HepG2 (cell line): ENCODE measurements around the gene YKT6. TPM values are rescaled to one million over a fixed set of nuclear protein-coding genes. Genes with fewer than 3 reads are reported as not detected.

ENCODE experiments used
- ATAC-seq: fragments of 200-7000 bp; cut with Tn5 transposase; 3 replicates; pipeline ENCODE4 v1.9.1; 2020; ENCODE audit warnings: mild to moderate bottlenecking, moderate library complexity
- BruUV-seq: library from RNA; stranded (reverse); fragments of 400-500 nt; replicated peaks from 2 replicates; lab custom pipeline; 2021; lab: Mats Ljungman, UMichigan
- CTCF ChIA-PET: fragments of 300-600 bp; formaldehyde crosslinking; extraction: SDS; loops from one replicate; lab custom pipeline; 2021; ENCODE audit warnings: low total read pairs, inconsistent platforms, low intra/inter-chr PET ratio; lab: Yijun Ruan, JAX
- POLR2A ChIA-PET: fragments of 350-600 bp; sonication (Branson Sonifier 250); formaldehyde crosslinking; loops from one replicate; lab custom pipeline; 2020; ENCODE audit warnings: antibody characterized with exemption, inconsistent platforms; lab: Yijun Ruan, JAX
- DNase-seq: peaks from one replicate; pipeline ENCODE4 v3.0.0-alpha.2; 2015; ENCODE audit warnings: low spot score
- FAIRE-seq: peaks from 3 replicates; lab custom pipeline; 2011; peaks lifted over from hg19 to GRCh38; lab: Jason Lieb, UNC
- H2AFZ ChIP-seq: one replicate; pipeline ENCODE4 v1.6.1; 2011; ENCODE audit warnings: low read length, inconsistent platforms
- H3K27ac ChIP-seq: fragments of 300-600 bp; 3 replicates; pipeline ENCODE4 v1.8.0; 2011; ENCODE audit warnings: mixed run types, mild to moderate bottlenecking, mixed read lengths, low read length, inconsistent platforms; ENCODE audit not compliant: insufficient read depth; ENCODE audit errors: extremely low read length
- H3K27me3 ChIP-seq, 2 experiments: fragments of 200-600 bp in 1 of 2; 2 replicates in 1 of 2; 3 replicates in 1 of 2; pipeline versions ENCODE4 v1.6.0 to v1.8.0; 2011; ENCODE audit warnings: low read length in 2 of 2, mild to moderate bottlenecking in 2 of 2, moderate library complexity in 2 of 2, inconsistent platforms in 1 of 2; ENCODE audit not compliant: insufficient read depth in 2 of 2, control insufficient read depth in 1 of 2
- H3K36me3 ChIP-seq, 2 experiments: fragments of 200-600 bp in 1 of 2; replicated peaks in 1 of 2; 2 replicates in 1 of 2; 3 replicates in 1 of 2; pipeline versions ENCODE4 v1.5.1 to v1.8.0; 2011; ENCODE audit warnings: low read length in 2 of 2, inconsistent platforms in 1 of 2; ENCODE audit not compliant: insufficient read depth in 2 of 2, control insufficient read depth in 1 of 2
- H3K4me1 ChIP-seq: 2 replicates; pipeline ENCODE4 v1.5.1; 2012; ENCODE audit warnings: low read length, inconsistent platforms; ENCODE audit not compliant: insufficient read depth
- H3K4me2 ChIP-seq: 2 replicates; pipeline ENCODE4 v1.6.0; 2011; ENCODE audit warnings: low read depth, low read length, inconsistent platforms
- H3K4me3 ChIP-seq, 3 experiments: fragments of 200-600 bp in 1 of 3; sonication (generic), shearing (Covaris generic) in 1 of 3; replicated peaks in 1 of 3; 2 replicates each; pipeline ENCODE4 v1.5.1; 2011 to 2016; ENCODE audit warnings: low read length in 3 of 3, inconsistent platforms in 2 of 3, low read depth in 2 of 3, mild to moderate bottlenecking in 2 of 3, control low read depth in 1 of 3, mixed read lengths in 1 of 3; ENCODE audit not compliant: insufficient read depth in 1 of 3
- H3K79me2 ChIP-seq: one replicate; pipeline ENCODE4 v1.6.1; 2011; ENCODE audit warnings: low read length, inconsistent platforms; ENCODE audit not compliant: insufficient read depth
- H3K9ac ChIP-seq: 2 replicates; pipeline ENCODE4 v1.6.0; 2011; ENCODE audit warnings: mild to moderate bottlenecking, low read depth, low read length, inconsistent platforms; ENCODE audit not compliant: insufficient read depth
- H3K9me3 ChIP-seq: 2 replicates; pipeline ENCODE4 v1.5.1; 2012; ENCODE audit warnings: mild to moderate bottlenecking, low read length
- H4K20me1 ChIP-seq: 2 replicates; pipeline ENCODE4 v1.6.0; 2011; ENCODE audit warnings: inconsistent platforms, mild to moderate bottlenecking, low read length, moderate library complexity; ENCODE audit not compliant: insufficient read depth
- ADNP ChIP-seq: sonication (generic); formaldehyde crosslinking; IDR thresholded peaks from 2 replicates; pipeline ENCODE4 v1.4.0; 2020; ENCODE audit warnings: missing genetic modification reagents
- DDIT3 ChIP-seq: sonication (generic); formaldehyde crosslinking; IDR thresholded peaks from 2 replicates; pipeline ENCODE4 v1.4.0; 2020; ENCODE audit warnings: mild to moderate bottlenecking, missing genetic modification reagents
- FOXM1 ChIP-seq: sonication (generic); formaldehyde crosslinking; IDR thresholded peaks from 2 replicates; pipeline ENCODE4 v1.5.0; 2020; ENCODE audit warnings: missing genetic modification reagents
- GTF3A ChIP-seq: sonication (generic); formaldehyde crosslinking; conservative IDR thresholded peaks from 2 replicates; pipeline ENCODE4 v1.4.0; 2020; ENCODE audit warnings: mild to moderate bottlenecking, missing genetic modification reagents
- HIC2 ChIP-seq: sonication (generic); formaldehyde crosslinking; IDR thresholded peaks from 2 replicates; pipeline ENCODE4 v1.9.0; 2022; ENCODE audit warnings: low read depth, missing genetic modification reagents
- ISX ChIP-seq: sonication (generic); formaldehyde crosslinking; conservative IDR thresholded peaks from 2 replicates; pipeline ENCODE4 v1.5.0; 2020; ENCODE audit warnings: missing genetic modification reagents
- MED1 ChIP-seq: sonication (generic); formaldehyde crosslinking; IDR thresholded peaks from 2 replicates; pipeline ENCODE4 v1.4.0; 2020; ENCODE audit warnings: missing genetic modification reagents
- PBX2 ChIP-seq: IDR thresholded peaks from 2 replicates; pipeline ENCODE4 v1.6.1; 2016; ENCODE audit warnings: control low read depth
- PCBP1 ChIP-seq: fragments of 200-400 bp; formaldehyde crosslinking; IDR thresholded peaks from 2 replicates; pipeline ENCODE4 v1.6.1; 2017; ENCODE audit warnings: mild to moderate bottlenecking, low read depth, low read length, borderline replicate concordance
- THRA ChIP-seq: sonication (generic); formaldehyde crosslinking; IDR thresholded peaks from 2 replicates; pipeline ENCODE4 v1.4.0; 2020; ENCODE audit warnings: missing genetic modification reagents, borderline replicate concordance
- YEATS2 ChIP-seq: sonication (generic); formaldehyde crosslinking; IDR thresholded peaks from 2 replicates; pipeline ENCODE4 v1.4.0; 2020; ENCODE audit warnings: missing genetic modification reagents, borderline replicate concordance
- ZNF263 ChIP-seq: sonication (generic); formaldehyde crosslinking; IDR thresholded peaks from 2 replicates; pipeline ENCODE4 v1.4.0; 2020; ENCODE audit warnings: missing genetic modification reagents
- ZNF484 ChIP-seq: sonication (generic); formaldehyde crosslinking; IDR thresholded peaks from 2 replicates; pipeline ENCODE4 v1.5.1; 2020; ENCODE audit warnings: mild to moderate bottlenecking, low read depth, missing genetic modification reagents, borderline replicate concordance
- ZNF781 ChIP-seq: sonication (generic); formaldehyde crosslinking; IDR thresholded peaks from 2 replicates; pipeline ENCODE4 v1.5.1; 2020; ENCODE audit warnings: borderline replicate concordance, mild to moderate bottlenecking, missing genetic modification reagents; ENCODE audit errors: not compliant biosample characterization
- WGBS: methylation state at CpG from one replicate; pipeline ENCODE4 v1.1.6; 2017; ENCODE audit warnings: low lambda C conversion rate; 5-methylcytosine and 5-hydroxymethylcytosine counted together
- in situ Hi-C: cut with HindIII; loops from 2 replicates; pipeline ENCODE4 v1.10.0; 2017; ENCODE audit warnings: low pct_unique_long_range_greater_than_20kb; ENCODE audit not compliant: extremely low pct_ligation_motif_present
- intact Hi-C: fragments of 100-400 bp; cut with micrococcal nuclease; formaldehyde crosslinking; loops from one replicate; pipeline ENCODE4 v1.10.0; 2022; ENCODE audit not compliant: unreplicated experiment
- polyA plus RNA-seq, 8 experiments: library from polyadenylated mRNA; depleted of rRNA in 3 of 8; stranded (reverse) in 7 of 8; unstranded in 1 of 8; fragments of >200 nt; fragmentation: Illumina TruSeq in 4 of 8; extraction: Trizol in 4 of 8; gene quantifications; 2 replicates each; pipeline versions ENCODE4 v1.2.1 to v1.2.3, GENCODE V29; 2011 to 2016; ENCODE audit warnings: low read depth in 4 of 8, missing spikeins in 1 of 8, mixed read lengths in 1 of 8; ENCODE audit not compliant: insufficient read depth in 1 of 8
- total RNA-seq, 5 experiments: library from RNA; depleted of rRNA; stranded (reverse); fragments of >200 nt; fragmentation: Illumina TruSeq; extraction: Trizol; gene quantifications; 2 replicates each; pipeline ENCODE4 v1.2.3, GENCODE V29; 2016; ENCODE audit warnings: low read depth in 1 of 5

YKT6 gene
- total and polyA plus RNA-seq, 2 of the 13 experiments (the other 11 are each of a cell fraction or from before 2014, with no cell fraction given), result 52.2 to 60.3 TPM

GRCh38 chr7:44247868-44248651 lies 47.3 kb downstream of the YKT6 start (continued):
- no peak for TF ChIP-seq THRA (CRISPR knock-in tag)
- no peak for TF ChIP-seq ISX
- TF ChIP-seq DDIT3, result no peak
- TF ChIP-seq HIC2 (CRISPR knock-in tag), result no peak
- no peak for TF ChIP-seq FOXM1 (CRISPR knock-in tag)
- no peak for TF ChIP-seq YEATS2 (CRISPR knock-in tag)
- TF ChIP-seq PCBP1, result no peak
- TF ChIP-seq, all 625 proteins: peak for 0

- intact Hi-C loops, result no loop called here
- TF ChIP-seq GTF3A (CRISPR knock-in tag) (no peak), ADNP (CRISPR knock-in tag) (no peak), PBX2 (no peak), ZNF263 (CRISPR knock-in tag) (no peak), ZNF484 (no peak), MED1 (no peak), ZNF781 (CRISPR knock-in tag) (no peak)
Observed at GRCh38 chr7:44249639-44250234, 49.0 kb downstream of the YKT6 start.

More at GRCh38 chr7:44249639-44250234, 49.0 kb downstream of the YKT6 start:
- POLR2A ChIA-PET, result no interaction called here
- no peaks in the 10 kb centered on the region for H3K79me2 ChIP-seq
- H3K4me3 ChIP-seq, result no peak overlapping the region
- FAIRE-seq, result no peak
- 3% methylated on average over 5 of the region's 15 CpGs for WGBS
- CTCF ChIA-PET, result no interaction called here
- H3K4me1 ChIP-seq, result no peaks in the 10 kb centered on the region
- H3K27me3 ChIP-seq, result peaks cover 7 to 25% of the 10 kb centered on the region in 2 experiments; a peak in 3 of 5 replicates
- no peak overlapping the region for H3K9ac ChIP-seq
- no peak overlapping the region for H2AFZ ChIP-seq
- ATAC-seq, result no peak
- no peaks in the 10 kb centered on the region for H3K9me3 ChIP-seq
- in situ Hi-C loops, result no loop called here
- H3K36me3 ChIP-seq, result no peaks in the 10 kb centered on the region
- H3K4me2 ChIP-seq, result no peak overlapping the region
- DNase-seq, result no peak
- no peak overlapping the region for H3K27ac ChIP-seq
- H4K20me1 ChIP-seq, result no peaks in the 10 kb centered on the region
- no TSS peak for BruUV-seq
